IMR-90 (cell line): ENCODE measurements around the gene CSAD.

ENCODE experiments used
- CEBPB ChIP-seq: IDR thresholded peaks from 2 replicates; pipeline ENCODE4 v1.6.1; 2012; ENCODE audit warnings: low read depth, low read length, improper control_type of control experiment
- CTCF ChIP-seq: conservative IDR thresholded peaks from 2 replicates; pipeline ENCODE4 v1.5.1; 2012; ENCODE audit warnings: mild to moderate bottlenecking, low read depth, low read length, improper control_type of control experiment
- MXI1 ChIP-seq: IDR thresholded peaks from 2 replicates; pipeline ENCODE4 v1.6.1; 2012; ENCODE audit warnings: low read depth, mild to moderate bottlenecking, low read length, moderate library complexity, borderline replicate concordance
- POLR2A ChIP-seq: IDR thresholded peaks from 2 replicates; pipeline ENCODE4 v1.6.1; 2012; ENCODE audit warnings: mild to moderate bottlenecking, low read depth, low read length
- SMC3 ChIP-seq: fragments of 150-350 bp; IDR thresholded peaks from 2 replicates; pipeline ENCODE4 v1.6.1; 2016; ENCODE audit warnings: low read depth, mild to moderate bottlenecking, antibody characterized with exemption, low read length, moderate library complexity
- USF2 ChIP-seq: fragments of 150-350 bp; IDR thresholded peaks from 2 replicates; pipeline ENCODE4 v1.6.1; 2017; ENCODE audit warnings: mild to moderate bottlenecking, antibody characterized with exemption, low read length, low read depth

GRCh38 chr12:53230108-53230845 is 49.6 kb upstream of the CSAD start:
- TF ChIP-seq CTCF: no peak
- no peak for TF ChIP-seq POLR2A
- TF ChIP-seq SMC3: no peak
- no peak for TF ChIP-seq CEBPB
- TF ChIP-seq USF2: no peak
- no peak for TF ChIP-seq MXI1
